NK-92 (cell line): Measurements from ENCODE around the gene DEFB108B.
"Not testable (repeated sequence)": the region's sequence is repeated elsewhere in the genome, so short reads cannot be mapped to it uniquely, and the experiment has no call there.

ENCODE experiments used
- DNase-seq: peaks from one replicate; lab custom pipeline; 2025; ENCODE audit not compliant: unreplicated experiment; lab: John Stamatoyannopoulos, UW

The DEFB108B gene

GRCh38 chr11:71832811-71833210 is at the start of gene DEFB108B:
Gene DEFB108B, plus strand, starts transcription at chr11:71833200. Its CDS starts 0 bp downstream, at chr11:71833200.
- not testable (repeated sequence) for DNase-seq

- not testable (repeated sequence) for DNase-seq
These were observed 46.7 kb upstream of the DEFB108B start for GRCh38 chr11:71786114-71786847.

GRCh38 chr11:71786848-71787097 is 46.2 kb upstream of the DEFB108B start:
- peak; percentile 78 for DNase-seq

- DNase-seq = peak; percentile 89
These were observed 45.7 kb upstream of the DEFB108B start for GRCh38 chr11:71787098-71787823.

- not testable (repeated sequence) for DNase-seq
These were observed 45.1 kb upstream of the DEFB108B start for GRCh38 chr11:71787824-71788454.

- not testable (repeated sequence) for DNase-seq
These were observed 43.4 kb upstream of the DEFB108B start for GRCh38 chr11:71789444-71790196.

- not testable (repeated sequence) for DNase-seq
These were observed 41.9 kb upstream of the DEFB108B start for GRCh38 chr11:71791111-71791510.

GRCh38 chr11:71792621-71793235 is 40.3 kb upstream of the DEFB108B start:
- DNase-seq = not testable (repeated sequence)

- DNase-seq = not testable (repeated sequence)
These were observed 38.5 kb upstream of the DEFB108B start for GRCh38 chr11:71794386-71795040.

GRCh38 chr11:71795236-71795635 is 37.8 kb upstream of the DEFB108B start:
- not testable (repeated sequence) for DNase-seq

- not testable (repeated sequence) for DNase-seq
These were observed 37.0 kb upstream of the DEFB108B start for GRCh38 chr11:71796016-71796415.

GRCh38 chr11:71796781-71797180 is 36.2 kb upstream of the DEFB108B start:
- DNase-seq = not testable (repeated sequence)

GRCh38 chr11:71799556-71800128 is 33.4 kb upstream of the DEFB108B start:
- not testable (repeated sequence) for DNase-seq

- not testable (repeated sequence) for DNase-seq
These were observed 32.6 kb upstream of the DEFB108B start for GRCh38 chr11:71800335-71800953.

- not testable (repeated sequence) for DNase-seq
These were observed 32.0 kb upstream of the DEFB108B start for GRCh38 chr11:71801026-71801425.

- DNase-seq = not testable (repeated sequence)
These were observed 30.1 kb upstream of the DEFB108B start for GRCh38 chr11:71802874-71803273.

- DNase-seq = not testable (repeated sequence)
These were observed 28.6 kb upstream of the DEFB108B start for GRCh38 chr11:71804158-71804947.

- DNase-seq = not testable (repeated sequence)
These were observed 20.5 kb upstream of the DEFB108B start for GRCh38 chr11:71812529-71812928.
